ENCODE results near the gene PSMD12. TPM values are rescaled to one million over a fixed set of nuclear protein-coding genes. Genes with fewer than 3 reads are reported as not detected.
A peak's percentile ranks its signal among the peaks of the same experiment; 100 is the strongest.

Gene PSMD12
- total and polyA plus RNA-seq, 11 donors, result 18.2 to 57.5 (median 46.5) TPM

GRCh38 chr17:67381929-67382257 is 15.5 kb upstream of the PSMD12 start:
- H3K27ac ChIP-seq, result no peak overlapping the region
- peaks cover 0 to 31% (median 4%) of the 10 kb centered on the region in 12 donors for H3K4me1 ChIP-seq
- DNase-seq (no peak), ATAC-seq (no peak)
- H3K27me3 ChIP-seq, result no peaks in the 10 kb centered on the region
- no peaks in the 10 kb centered on the region for H3K36me3 ChIP-seq
- no peaks in the 10 kb centered on the region for H3K9me3 ChIP-seq
- no peak overlapping the region for H3K4me3 ChIP-seq
- TF ChIP-seq POLR2A (IDR thresholded peaks at IDR 0.05), result no peak
- TF ChIP-seq, protein P1, sequence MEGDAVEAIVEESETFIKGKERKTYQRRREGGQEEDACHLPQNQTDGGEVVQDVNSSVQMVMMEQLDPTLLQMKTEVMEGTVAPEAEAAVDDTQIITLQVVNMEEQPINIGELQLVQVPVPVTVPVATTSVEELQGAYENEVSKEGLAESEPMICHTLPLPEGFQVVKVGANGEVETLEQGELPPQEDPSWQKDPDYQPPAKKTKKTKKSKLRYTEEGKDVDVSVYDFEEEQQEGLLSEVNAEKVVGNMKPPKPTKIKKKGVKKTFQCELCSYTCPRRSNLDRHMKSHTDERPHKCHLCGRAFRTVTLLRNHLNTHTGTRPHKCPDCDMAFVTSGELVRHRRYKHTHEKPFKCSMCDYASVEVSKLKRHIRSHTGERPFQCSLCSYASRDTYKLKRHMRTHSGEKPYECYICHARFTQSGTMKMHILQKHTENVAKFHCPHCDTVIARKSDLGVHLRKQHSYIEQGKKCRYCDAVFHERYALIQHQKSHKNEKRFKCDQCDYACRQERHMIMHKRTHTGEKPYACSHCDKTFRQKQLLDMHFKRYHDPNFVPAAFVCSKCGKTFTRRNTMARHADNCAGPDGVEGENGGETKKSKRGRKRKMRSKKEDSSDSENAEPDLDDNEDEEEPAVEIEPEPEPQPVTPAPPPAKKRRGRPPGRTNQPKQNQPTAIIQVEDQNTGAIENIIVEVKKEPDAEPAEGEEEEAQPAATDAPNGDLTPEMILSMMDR (IDR thresholded peaks at IDR 0.05), result no peak
- intact Hi-C loops (cut with DNase I), result loop anchor here in 3 of 10 donors (10.0 kb wide), 1 partner anchor 53 kb away; no protein-coding TSS in a partner anchor
- WGBS, 4 donors, result 65 to 80% (median 77%) methylated on average over 1 of the region's 1 CpG

DNA sequence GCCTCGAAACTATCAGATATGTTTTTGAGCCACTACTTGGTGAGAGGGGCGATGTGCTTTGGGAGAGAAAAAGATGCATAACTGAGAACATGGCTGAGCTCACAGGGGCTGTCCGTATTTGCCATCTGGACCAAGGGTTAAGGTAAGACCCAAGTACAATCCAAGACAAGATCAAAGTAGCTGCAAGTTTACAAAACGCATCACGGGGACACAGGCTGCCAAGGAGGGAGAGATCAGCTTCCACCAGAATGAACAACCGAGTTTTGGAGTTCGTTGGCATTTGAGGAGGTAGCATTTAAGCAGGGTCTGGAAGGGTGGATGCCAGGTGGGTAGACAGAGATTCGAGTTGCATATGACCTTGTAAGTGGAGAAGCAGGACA is 12.9 kb upstream of the PSMD12 start:
- intact Hi-C loops (cut with DNase I), result loop anchor here (2.0 to 10.0 kb wide), 12 partner anchors 92 to 310 kb away; no protein-coding TSS in a partner anchor
- ATAC-seq (no peak), DNase-seq (no peak)
- H3K9me3 ChIP-seq, result no peaks in the 10 kb centered on the region
- WGBS, 4 donors, result 68 to 69% (median 68%) methylated on average over 8 of the region's 8 CpGs
- TF ChIP-seq, protein P1 (IDR thresholded peaks at IDR 0.05), result no peak
- no peak for TF ChIP-seq POLR2A (IDR thresholded peaks at IDR 0.05)
- H3K27ac ChIP-seq, result peak overlapping the region in 11 of 12 donors; percentile 88 to 97 (median 95)
- peaks cover 0 to 41% (median 16%) of the 10 kb centered on the region in 12 donors for H3K4me1 ChIP-seq
- H3K4me3 ChIP-seq, result peak overlapping the region; percentile 62 to 96 (median 88)
- no peaks in the 10 kb centered on the region for H3K27me3 ChIP-seq
- no peaks in the 10 kb centered on the region for H3K36me3 ChIP-seq

- no peaks in the 10 kb centered on the region for H3K36me3 ChIP-seq
- intact Hi-C loops (cut with DNase I), result loop anchor here (1.0 to 10.0 kb wide), 14 partner anchors 92 to 311 kb away; no protein-coding TSS in a partner anchor
- peak overlapping the region; percentile 62 to 96 (median 88) for H3K4me3 ChIP-seq
- H3K27ac ChIP-seq, result peak overlapping the region; percentile 88 to 97 (median 95)
- ATAC-seq, result peak; percentile 5 to 67 (median 60)
- WGBS, 4 donors, result 0 to 1% (median 1%) methylated on average over 46 to 72 of the region's 72 CpGs
- TF ChIP-seq, protein P1 (IDR thresholded peaks at IDR 0.05), result peak; percentile 47 to 97 (median 79)
- peak in 1 of 2 donors; percentile 55 for TF ChIP-seq POLR2A (IDR thresholded peaks at IDR 0.05)
- H3K4me1 ChIP-seq, result peaks cover 0 to 43% (median 16%) of the 10 kb centered on the region in 12 donors
- H3K27me3 ChIP-seq, result no peaks in the 10 kb centered on the region
- H3K9me3 ChIP-seq, result no peaks in the 10 kb centered on the region
- peak; percentile 71 to 89 (median 81) for DNase-seq
Measured at GRCh38 chr17:67378454-67379250, 12.3 kb upstream of the PSMD12 start.

Data from heart left ventricle (tissue), 16 donors.